Erythroblast (primary cell): ENCODE results near the gene ZNF841.

Source experiments
- GATA1 ChIP-seq: IDR thresholded peaks from 2 replicates; pipeline ENCODE4 v1.6.1; 2011; ENCODE audit warnings: low read depth, mild to moderate bottlenecking, control low read depth, low read length, moderate library complexity
- POLR2A ChIP-seq: IDR thresholded peaks from 2 replicates; pipeline ENCODE4 v1.6.1; 2011; ENCODE audit warnings: mild to moderate bottlenecking, low read length

DNA sequence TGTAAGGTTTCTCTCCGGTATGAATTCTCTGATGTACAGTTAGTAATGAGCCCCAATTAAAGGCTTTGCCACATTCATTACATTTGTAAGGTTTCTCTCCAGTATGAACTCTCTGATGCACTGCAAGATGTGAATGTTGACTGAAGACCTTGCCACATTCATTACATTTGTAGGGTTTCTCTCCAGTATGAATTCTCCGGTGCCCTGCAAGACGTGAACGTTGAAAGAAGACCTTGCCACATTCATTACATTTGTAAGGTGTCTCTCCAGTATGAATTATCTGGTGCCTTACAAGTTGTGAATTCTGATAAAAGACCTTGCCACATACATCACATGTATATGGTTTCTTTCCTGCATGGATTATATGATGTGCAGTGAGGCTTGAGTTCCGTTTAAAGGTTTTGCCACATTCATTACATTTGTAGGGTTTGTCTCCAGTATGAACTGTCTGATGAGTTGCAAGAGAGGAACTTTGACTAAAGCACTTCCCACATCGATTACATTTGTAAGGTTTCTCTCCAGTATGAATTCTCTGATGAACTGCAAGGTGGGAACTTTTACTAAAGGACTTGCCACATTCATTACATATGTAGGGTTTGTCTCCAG, 29.2 kb downstream of the ZNF841 start:
- TF ChIP-seq POLR2A (no peak), GATA1 (no peak)
